ENCODE data around the gene SCAI.

DNA sequence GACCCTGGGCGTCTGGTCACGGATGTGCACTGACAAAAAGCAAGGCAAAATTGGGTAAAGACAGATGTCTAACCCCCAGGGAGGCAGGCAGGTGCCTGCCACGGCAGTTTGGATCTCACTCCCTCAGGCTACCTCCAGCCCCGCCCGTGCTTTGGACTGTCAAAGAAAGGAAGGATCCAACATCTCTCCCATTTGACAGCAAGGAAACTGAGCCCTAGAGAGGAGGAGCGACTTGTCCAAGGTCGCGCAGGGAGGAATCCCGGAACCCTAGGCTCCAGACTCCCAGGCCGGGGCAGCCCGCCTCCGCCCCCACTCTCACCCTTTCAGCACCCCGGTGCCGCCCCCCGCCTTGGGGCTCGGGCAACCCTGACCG lies 202.8 kb downstream of the SCAI start:
- TF ChIP-seq, protein P1, sequence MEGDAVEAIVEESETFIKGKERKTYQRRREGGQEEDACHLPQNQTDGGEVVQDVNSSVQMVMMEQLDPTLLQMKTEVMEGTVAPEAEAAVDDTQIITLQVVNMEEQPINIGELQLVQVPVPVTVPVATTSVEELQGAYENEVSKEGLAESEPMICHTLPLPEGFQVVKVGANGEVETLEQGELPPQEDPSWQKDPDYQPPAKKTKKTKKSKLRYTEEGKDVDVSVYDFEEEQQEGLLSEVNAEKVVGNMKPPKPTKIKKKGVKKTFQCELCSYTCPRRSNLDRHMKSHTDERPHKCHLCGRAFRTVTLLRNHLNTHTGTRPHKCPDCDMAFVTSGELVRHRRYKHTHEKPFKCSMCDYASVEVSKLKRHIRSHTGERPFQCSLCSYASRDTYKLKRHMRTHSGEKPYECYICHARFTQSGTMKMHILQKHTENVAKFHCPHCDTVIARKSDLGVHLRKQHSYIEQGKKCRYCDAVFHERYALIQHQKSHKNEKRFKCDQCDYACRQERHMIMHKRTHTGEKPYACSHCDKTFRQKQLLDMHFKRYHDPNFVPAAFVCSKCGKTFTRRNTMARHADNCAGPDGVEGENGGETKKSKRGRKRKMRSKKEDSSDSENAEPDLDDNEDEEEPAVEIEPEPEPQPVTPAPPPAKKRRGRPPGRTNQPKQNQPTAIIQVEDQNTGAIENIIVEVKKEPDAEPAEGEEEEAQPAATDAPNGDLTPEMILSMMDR (IDR thresholded peaks at IDR 0.05): no peak
- TF ChIP-seq POLR2A (IDR thresholded peaks at IDR 0.05): no peak
